ENCODE results near the gene PPM1E.
"Not testable (repeated sequence)": the region's sequence is repeated elsewhere in the genome, so short reads cannot be mapped to it uniquely, and the experiment has no call there.

Gene PPM1E

GRCh38 chr17:58755577-58756245 lies at the start of gene PPM1E:
Gene PPM1E (plus strand): TSS chr17:58755854.
- DNase-seq (ENCODE audit: low read depth) = no peak

GRCh38 chr17:58706351-58707140 lies 49.1 kb upstream of the PPM1E start:
- DNase-seq (ENCODE audit: low read depth) = no peak

GRCh38 chr17:58710948-58711552 lies 44.6 kb upstream of the PPM1E start:
- DNase-seq (ENCODE audit: low read depth) = peak; percentile 28

- no peak for DNase-seq (ENCODE audit: low read depth)
These were observed 33.4 kb upstream of the PPM1E start for GRCh38 chr17:58722274-58722673.

GRCh38 chr17:58722696-58723095 lies 33.0 kb upstream of the PPM1E start:
- no peak for DNase-seq (ENCODE audit: low read depth)

GRCh38 chr17:58728798-58729197 lies 26.9 kb upstream of the PPM1E start:
- no peak for DNase-seq (ENCODE audit: low read depth)

GRCh38 chr17:58730937-58731336 lies 24.7 kb upstream of the PPM1E start:
- no peak for DNase-seq (ENCODE audit: low read depth)

GRCh38 chr17:58734040-58734439 lies 21.6 kb upstream of the PPM1E start:
- no peak for DNase-seq (ENCODE audit: low read depth)

- no peak for DNase-seq (ENCODE audit: low read depth)
These were observed 20.8 kb upstream of the PPM1E start for GRCh38 chr17:58734811-58735210.

GRCh38 chr17:58741121-58741625 lies 14.5 kb upstream of the PPM1E start:
- no peak for DNase-seq (ENCODE audit: low read depth)

- no peak for DNase-seq (ENCODE audit: low read depth)
These were observed 8.0 kb upstream of the PPM1E start for GRCh38 chr17:58747674-58748073.

- DNase-seq (ENCODE audit: low read depth) = not testable (repeated sequence)
These were observed 6.0 kb upstream of the PPM1E start for GRCh38 chr17:58749627-58750026.

- DNase-seq (ENCODE audit: low read depth) = no peak
These were observed 2.6 kb upstream of the PPM1E start for GRCh38 chr17:58753026-58753425.

- no peak for DNase-seq (ENCODE audit: low read depth)
These were observed 431 bp upstream of the PPM1E start for GRCh38 chr17:58755269-58755576.

GRCh38 chr17:58756246-58757161 lies 850 bp downstream of the PPM1E start:
- no peak for DNase-seq (ENCODE audit: low read depth)

GRCh38 chr17:58757162-58757613 lies 1.5 kb downstream of the PPM1E start:
- no peak for DNase-seq (ENCODE audit: low read depth)

- no peak for DNase-seq (ENCODE audit: low read depth)
These were observed 3.2 kb downstream of the PPM1E start for GRCh38 chr17:58758890-58759289.

- no peak for DNase-seq (ENCODE audit: low read depth)
These were observed 3.9 kb downstream of the PPM1E start for GRCh38 chr17:58759522-58759921.

- no peak for DNase-seq (ENCODE audit: low read depth)
These were observed 4.6 kb downstream of the PPM1E start for GRCh38 chr17:58760248-58760647.

GRCh38 chr17:58763263-58763662 lies 7.6 kb downstream of the PPM1E start:
- no peak for DNase-seq (ENCODE audit: low read depth)

- no peak for DNase-seq (ENCODE audit: low read depth)
These were observed 8.7 kb downstream of the PPM1E start for GRCh38 chr17:58764373-58764772.

- DNase-seq (ENCODE audit: low read depth) = not testable (repeated sequence)
These were observed 22.8 kb downstream of the PPM1E start for GRCh38 chr17:58778482-58778881.

Measured in GM04504 (cell line).